NCI-H526 (cell line): ENCODE data around the gene PDXK.
A peak's percentile ranks its signal among the peaks of the same experiment; 100 is the strongest.

Experiments
- DNase-seq, 2 experiments: peaks; one replicate each; lab custom pipeline; 2025; lab: John Stamatoyannopoulos, UW

PDXK gene

DNA sequence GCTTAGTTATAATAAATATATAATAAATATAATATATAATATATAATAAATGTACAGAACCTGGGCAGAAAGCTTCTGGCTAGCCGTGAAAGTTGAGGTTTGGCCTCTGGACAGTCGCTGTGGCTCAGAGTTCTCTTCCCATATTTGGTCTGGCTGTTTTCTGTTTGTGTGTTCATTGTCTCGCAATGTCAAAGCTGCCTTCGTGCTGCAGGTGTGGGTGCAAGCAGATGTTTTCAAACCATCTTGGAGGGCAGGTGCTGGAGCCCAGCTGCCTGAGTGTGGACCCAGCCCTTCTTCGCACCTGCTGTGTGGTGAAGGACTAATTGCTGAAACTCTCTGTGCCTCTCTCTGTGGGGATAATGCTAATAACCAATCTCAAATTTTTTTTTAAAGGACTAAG is 60.7 kb downstream of the PDXK start:
- DNase-seq = no peak

DNA sequence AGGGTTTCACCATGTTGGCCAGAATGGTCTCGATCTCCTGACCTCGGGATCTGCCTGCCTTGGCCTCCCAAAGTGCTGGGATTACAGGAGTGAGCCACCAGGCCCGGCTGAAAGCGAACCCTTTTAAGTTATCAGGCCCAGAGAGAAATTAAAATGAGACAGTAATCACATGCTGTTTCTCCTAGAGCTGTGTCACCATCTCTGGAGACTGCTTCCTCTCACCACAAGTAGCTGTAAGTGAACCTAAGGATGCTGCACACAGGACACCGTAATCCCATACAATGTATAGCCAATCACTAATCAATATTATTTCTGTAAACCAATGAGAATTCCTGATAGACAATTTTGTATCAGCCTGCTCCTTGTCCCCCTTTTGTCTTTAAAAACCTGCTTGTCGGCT is 62.9 kb downstream of the PDXK start:
- DNase-seq = no peak

DNA sequence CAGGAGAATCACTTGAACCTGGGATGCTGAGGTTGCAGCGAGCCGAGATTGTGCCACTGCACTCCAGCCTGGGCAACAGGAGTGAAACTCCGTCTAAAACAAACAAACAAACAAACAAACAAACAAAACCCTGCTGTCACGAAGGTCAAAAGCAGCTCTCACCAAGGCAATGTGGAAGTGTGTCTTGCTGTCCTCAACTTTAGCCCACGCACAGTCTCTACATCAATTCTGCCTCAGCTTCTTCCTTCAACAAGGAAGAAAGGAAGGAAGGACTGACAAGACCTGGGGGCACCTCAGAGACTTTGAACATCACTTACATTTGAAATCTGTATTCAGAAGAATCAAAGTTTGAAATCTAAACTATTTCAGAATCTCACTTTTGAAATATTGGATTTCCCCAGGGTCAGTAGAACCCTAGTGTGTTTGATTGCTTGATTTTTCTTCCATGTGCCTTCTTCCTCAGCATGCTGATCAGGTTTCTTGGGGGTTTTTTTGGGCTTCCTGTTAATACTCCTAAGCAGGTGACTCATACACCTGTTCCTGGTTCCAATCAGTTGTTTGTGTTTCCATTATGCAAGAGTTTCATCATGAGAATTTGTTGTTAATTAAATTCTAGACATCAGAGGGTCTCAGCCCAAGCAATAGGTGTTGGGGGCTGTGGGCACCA is 63.6 kb downstream of the PDXK start:
- no peak for DNase-seq

DNA sequence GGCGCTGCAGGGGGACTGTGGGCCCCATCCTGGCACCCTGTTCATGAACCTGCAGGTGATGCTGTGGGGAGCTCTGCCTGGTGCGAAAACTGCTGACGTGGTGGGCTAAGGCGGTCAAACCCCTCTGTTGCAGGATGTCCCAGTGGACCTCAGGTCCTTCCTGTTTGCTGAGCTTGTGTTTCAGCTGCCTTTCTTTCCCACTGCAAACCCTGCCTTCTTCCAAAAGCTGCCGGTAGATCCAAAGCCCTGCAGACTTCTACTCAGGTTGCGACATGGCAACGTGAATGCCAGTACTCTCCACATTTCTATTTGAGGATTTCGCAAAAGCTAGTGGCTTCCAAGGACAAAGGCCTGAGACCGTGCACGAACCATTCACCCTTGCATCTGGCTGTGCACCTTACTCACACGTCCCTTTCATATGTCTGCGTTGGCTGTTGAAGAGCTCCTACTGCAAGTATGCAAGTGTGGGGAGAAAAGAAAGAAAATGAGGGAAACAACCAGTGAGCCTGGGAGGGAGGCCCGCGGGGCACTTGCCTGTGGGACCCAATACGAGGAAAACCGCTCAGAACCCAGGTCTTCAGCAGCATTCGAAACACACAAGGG is 64.3 kb downstream of the PDXK start:
- DNase-seq = no peak

DNA sequence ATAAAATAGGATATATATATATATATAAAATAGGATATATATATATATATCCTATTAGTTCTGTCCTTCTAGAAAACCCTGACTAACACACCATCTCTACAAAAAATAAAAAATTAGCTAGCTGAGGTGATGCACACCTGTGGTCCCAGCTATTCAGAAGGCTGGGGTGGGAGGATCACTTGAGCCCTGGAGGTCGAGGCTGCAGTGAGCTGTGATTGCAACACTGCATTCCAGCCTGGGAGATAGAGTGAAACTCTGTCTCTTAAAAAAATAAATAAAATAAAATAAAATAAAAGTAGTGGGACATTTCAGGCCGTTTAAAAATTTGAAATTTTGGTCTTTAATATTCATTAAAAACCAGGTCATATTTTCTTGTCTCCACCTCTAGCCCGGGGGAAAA is 66.2 kb downstream of the PDXK start:
- no peak for DNase-seq

DNA sequence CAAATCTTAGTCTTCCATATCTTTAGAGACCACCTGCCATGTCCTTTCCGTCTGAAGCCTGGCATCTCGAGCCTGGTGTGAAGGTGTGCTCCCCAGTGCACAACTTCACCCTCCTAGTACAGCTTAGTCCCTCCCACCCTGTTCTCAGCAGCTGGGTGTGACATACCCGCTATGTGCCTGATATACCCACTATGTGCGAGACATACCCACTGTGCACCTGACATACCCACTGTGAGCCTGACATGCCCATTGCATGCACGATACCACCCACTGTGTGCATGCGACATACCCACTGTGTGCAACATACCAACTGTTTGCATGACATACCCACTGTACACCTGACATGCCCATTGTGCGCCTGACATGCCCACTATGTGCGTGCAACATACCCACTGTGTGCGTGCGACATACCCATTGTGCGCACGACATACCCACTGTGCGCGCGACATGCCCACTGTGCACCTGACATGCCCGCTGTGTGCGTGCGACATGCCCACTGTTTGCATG is 67.4 kb downstream of the PDXK start:
- no peak for DNase-seq

DNA sequence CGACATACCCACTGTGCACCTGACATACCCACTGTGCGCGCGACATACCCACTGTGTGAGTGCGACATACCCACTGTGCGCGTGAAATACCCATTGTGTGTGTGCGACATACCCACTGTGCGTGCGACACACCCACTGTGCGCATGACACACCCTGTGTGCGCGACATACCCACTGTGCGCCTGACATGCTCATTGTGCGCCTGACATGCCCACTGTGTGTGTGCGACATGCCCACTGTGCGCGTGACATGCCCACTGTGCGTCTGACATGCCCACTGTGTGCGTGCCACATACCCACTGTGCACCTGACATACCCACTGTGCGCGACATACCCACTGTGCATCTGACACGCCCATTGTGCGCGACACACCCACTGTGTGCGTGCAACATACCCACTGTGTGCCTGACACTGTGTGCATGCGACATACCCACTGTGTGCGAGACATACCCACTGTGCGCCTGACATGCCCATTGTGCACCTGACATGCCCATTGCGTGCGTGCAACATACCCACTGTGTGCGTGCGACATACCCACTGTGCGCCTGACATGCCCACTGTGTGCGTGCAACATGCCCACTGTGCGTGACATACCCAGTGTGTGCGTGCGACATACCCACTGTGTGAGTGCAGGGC is 68.0 kb downstream of the PDXK start:
- DNase-seq = no peak

DNA sequence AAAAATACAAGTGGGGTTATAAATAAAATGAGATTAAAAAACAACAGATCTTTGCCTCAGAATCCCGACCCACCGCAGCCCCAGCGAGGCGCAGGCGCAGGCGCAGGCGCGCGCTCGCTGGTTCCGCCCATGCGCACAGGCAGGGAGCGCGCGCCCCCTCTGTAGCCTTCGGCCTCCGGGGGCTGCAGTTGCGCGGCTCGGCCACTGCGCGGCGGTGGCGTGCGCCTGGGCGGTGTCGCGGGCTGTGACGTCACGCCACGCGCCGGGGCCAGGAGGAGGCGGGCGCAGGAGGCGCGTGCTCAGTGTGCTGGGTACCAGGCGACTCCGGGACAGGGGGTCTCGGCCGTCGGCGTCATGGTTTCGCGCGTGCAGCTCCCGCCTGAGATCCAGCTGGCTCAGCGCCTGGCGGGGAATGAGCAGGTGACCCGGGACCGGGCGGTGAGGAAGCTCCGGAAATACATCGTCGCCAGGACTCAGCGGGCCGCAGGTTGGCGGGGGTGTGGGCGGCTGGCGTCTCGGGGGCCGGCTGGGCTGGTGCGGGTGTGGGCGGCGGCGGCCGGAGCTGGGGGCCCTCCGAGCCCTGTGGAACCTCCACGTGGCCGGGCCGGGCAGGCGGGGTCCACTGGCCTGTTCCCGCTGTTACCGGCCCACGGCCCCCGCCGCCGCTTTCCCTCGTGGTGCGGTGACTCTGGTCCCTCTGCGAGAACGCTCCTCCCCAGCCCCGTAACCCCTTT is 70.5 kb downstream of the PDXK start, which contains the start of gene RRP1:
Gene RRP1, plus strand, starts transcription at position 302 of the 734 bp plus-strand sequence. Its CDS starts 53 bp downstream, at position 355.
- peak; percentile 71 to 92 for DNase-seq

DNA sequence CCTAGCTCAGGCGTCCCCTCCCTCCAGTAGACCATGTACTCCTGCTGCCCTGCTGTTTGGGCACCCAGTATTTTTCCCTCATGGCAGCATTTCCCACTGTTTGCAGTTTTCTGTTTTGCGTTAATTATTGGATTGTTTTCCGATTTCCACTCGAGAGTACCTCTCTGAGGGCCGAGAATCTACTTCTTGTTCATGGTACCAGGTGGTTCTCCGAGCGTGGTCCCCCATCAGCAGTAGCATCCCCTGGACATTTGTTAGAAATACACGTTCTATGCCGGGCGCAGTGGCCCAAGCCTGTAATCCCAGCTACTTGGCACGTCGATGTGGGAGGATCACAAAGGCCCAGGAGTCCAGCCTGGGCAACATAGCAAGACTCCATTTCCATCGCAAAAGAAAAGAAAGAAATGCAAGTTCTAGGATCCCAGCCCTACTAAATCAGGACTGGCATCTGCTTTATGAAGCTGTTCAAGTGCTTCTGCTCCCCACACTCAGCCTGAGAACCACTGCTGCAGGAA is 71.1 kb downstream of the PDXK start:
- DNase-seq = no peak

DNA sequence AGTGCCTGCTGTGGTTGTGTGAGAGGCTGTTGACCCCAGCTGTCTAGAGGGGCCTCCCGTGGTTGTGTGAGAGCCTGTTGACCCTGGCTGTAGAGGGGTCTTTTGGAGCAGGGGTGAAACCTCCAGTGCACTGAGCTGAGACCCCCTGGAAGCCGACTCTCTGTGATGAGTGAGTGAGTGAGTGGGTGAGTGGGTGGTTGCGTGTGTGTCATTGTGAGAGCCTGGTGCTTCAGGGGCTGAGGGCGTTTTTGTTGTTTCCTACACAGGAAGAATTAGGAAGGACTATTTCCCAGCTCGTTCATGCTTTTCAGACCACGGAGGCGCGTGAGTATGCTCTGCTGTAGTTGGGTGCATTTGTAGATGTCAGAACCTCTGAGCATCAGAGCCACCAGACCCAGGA is 73.5 kb downstream of the PDXK start:
- DNase-seq = no peak

DNA sequence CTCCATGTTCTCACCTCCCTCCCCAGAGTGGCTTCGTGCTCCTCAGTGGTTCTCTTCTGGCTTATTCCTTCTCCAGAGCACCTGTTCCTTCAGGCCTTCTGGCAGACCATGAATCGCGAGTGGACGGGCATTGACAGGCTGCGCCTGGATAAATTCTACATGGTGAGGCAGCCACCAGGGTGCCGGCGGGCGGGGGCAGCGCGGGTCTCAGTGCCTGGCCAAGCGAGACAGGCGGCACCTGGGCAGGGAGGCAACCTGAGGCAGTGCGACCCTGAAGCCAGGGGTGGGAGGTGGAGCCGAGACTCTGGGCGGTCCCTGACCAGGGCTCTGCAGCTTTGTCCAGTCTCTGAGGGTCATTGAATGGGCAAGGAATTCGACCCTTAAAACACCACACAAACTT is 74.3 kb downstream of the PDXK start:
- no peak for DNase-seq

DNA sequence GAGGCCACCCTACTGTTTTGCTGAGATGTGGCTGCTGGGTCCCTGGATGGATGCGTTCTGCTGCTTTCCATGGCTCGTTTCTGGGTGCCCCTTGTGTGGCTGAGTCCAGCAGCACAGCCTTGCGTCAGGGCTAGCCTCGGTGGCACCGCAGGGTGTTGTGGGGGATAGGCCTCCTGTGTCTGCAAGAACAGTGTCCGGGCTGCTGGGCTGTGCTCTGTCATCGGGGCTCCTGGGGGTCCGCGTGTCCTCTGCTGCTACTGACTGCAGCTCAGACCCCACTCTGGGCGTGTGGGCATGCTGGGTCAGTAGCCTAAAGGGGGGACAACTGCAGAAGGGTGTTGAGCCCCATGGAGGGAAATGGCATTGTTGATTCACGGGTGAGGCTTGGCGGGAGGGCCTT is 75.4 kb downstream of the PDXK start:
- no peak for DNase-seq

DNA sequence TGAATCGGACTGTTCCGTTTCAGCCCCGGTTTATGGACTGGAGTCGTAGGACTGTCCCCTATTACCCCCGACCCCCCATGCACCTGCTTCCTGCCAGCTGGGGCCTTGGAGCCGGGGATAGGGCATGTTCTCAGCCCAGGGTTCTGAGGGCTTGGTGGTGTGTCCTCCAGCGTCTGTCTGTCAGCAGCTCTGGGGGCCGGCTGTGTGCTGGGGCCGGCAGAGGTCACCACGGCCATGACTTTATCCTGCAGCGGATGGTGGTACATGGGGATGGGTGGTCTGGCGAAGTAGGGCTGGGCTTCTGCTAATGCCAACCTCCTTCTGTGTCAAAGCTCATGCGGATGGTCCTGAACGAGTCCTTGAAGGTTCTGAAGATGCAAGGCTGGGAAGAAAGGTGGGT is 75.9 kb downstream of the PDXK start:
- DNase-seq = no peak

DNA sequence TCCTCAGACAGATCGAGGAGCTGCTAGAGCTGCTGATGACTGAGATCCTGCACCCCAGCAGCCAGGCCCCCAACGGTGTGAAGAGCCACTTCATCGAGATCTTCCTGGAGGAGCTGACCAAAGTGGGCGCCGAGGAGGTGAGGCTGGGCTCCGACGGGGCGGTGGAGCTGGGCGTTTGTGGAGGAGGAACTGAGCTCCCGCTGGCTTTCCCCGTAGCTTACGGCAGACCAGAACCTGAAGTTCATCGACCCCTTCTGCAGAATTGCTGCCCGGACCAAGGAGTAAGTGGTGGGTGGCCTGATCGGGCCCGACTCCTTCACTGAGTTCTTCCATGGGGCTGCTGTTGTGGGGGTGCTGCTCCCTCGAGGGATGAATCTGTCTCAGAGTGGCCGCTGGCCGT is 78.5 kb downstream of the PDXK start:
- DNase-seq = no peak

DNA sequence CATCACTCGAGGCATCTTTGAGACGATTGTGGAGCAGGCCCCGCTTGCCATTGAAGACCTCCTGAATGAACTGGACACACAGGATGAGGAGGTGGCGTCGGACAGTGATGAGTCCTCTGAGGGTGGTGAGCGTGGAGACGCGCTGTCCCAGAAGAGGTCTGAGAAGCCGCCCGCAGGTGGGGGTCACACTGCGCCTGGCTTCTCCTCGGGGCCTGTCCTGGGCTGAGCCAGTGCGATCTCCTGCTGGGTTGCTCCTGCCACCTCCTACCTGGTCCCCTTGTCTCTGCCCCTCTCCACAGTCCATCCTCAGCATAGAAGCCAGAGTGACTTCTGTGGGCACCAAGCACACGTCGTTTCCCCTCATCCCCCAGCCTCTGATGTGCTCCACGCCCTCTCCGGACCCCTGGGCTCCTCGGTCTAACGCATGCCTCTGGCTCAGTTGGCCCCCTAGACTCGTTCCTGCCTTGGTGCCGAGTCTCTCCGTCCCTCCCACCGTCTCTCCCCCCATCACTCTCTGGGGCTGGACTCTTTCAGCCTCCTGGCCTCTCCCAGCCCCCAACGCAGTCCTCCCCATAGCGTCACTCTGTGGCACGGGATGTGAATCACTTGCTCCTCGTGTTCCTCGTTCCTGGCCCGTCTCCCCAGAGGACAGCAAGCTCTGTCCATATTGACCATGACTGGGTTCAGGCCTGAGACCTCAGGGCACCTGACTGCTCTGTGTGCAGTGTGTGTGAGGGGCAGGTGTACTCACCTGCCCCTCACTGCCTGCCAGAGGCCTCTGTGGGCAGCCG is 79.2 kb downstream of the PDXK start:
- no peak for DNase-seq

DNA sequence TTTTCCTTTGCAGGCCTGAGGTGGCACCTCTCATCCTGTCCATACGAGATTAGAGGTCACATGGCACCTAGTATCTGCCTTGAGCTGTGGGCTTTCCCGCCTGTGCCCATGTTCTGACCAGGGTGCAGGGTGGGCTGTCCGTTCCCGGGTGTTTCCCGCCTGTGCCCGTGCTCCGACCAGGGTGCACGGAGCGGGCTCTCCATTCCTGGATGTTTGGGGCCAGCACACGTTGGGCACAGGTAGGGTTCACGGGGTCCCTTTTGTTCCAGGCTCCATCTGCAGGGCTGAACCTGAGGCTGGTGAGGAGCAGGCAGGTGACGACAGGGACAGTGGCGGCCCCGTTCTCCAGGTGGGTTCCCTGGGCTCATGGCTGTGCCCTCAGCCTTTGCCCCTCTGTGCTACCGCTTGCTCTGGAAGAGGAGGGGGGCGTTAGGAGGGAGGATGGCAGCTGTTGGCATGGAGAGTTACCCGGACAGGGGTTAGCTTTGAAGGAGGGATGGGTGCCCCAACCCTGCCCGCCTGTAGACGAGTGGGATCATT is 80.4 kb downstream of the PDXK start:
- no peak for DNase-seq

DNA sequence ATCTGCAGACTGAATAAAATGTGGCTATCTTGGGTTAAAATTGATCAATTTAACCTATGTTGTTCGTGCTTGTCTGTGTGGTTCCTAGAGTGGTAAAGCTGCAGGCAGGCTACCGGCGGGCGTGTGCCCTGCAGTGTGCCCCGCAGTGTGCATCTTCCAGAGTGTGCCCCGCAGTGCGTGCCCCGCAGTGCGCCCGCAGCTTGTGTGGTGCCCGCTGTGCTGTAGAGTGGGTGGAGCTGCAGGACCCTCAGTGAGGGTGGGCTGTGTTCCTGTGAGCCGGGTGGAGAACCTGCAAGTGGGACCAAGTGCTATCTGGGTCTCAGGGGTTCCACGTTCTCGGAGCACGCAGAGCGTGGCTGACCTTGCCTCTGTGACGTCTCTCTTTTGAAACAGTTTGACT is 81.2 kb downstream of the PDXK start:
- no peak for DNase-seq

DNA sequence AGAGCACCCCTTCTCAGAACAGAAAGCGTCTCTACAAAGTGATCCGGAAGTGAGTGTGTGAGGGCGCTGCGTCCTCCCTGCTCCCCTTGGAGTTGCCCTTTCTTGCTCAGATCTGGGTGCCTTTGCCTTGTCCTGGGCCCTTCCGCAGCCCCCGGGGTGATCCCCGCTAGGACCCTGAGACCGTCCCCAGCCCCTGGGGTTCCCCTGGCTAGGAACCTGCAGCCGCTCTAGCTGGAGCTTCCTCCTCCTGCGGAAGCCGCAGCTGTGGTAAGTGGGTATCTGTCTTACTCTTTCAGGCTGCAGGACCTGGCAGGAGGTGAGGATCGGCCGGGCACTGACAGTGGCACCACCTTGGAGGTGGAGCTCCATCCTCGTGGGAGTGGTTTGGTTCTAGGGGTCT is 81.6 kb downstream of the PDXK start:
- DNase-seq = no peak

DNA sequence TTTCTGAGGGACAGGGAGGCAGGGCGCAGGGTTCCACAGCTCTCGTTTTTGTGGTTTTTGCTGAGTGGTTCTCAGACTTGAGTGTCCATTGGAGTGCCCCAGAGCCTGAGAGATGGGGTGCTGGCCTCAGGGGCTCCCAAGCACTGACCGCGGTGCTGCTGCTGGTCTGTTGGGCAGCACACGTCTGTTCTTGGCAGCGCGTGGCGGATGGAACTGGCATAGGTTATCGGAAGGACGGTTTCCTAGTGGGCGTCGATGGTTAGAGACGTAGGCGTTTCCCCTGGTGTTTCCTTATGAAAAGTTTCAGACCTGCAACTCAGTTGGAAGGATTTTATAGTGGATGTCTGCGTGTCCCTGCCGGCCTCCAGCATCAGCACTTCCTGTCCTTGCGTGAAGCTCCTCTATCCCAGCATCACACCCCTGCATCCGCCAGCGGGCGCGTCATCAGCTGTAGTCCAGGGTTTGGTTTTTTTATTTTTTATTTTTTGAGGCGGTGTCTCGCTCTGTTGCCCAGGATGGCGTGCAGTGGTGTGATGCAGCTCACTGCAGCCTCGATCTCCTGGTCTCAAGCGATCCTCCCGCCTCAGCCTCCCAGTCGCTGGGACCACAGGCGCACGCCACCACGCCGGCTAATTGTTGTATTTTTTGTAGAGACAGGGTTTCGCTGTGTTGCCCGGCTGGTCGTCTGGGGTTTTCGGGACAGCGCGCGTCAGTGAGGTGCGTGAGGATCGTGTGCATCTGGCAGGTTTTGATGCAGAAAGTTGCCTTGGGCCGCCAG is 82.3 kb downstream of the PDXK start:
- DNase-seq = no peak

DNA sequence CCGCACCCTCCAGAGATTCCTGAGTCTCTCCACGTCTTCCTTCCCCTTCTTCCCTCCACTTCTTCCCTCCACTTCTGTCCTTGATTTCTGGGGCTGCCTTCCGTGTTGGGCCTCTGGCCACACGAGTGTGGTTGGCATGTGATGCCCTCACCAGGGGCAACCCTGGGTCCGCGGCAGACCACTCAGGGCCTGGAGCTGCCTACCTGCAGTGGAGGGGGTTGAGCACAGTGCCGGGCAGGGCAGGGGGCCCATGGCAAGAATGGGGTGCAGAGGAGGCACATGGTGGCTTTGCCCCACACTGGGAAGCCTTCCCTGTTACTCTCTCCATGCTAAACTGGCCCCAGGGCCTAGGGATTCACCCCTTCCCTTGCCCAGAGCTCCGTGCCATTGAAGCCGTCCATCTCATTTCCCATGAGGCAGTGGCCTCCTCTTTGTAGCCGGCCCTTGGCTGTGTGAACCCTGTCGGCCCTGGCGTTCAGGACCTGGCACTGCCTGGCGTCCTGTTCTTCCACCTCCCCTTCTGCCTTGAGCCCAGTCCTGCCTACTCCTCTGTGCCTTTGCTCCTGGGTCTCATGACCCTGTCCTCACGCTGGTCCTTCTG is 83.9 kb downstream of the PDXK start:
- DNase-seq = no peak
